ENCODE measurements around the gene ALG12.

The ALG12 gene

DNA sequence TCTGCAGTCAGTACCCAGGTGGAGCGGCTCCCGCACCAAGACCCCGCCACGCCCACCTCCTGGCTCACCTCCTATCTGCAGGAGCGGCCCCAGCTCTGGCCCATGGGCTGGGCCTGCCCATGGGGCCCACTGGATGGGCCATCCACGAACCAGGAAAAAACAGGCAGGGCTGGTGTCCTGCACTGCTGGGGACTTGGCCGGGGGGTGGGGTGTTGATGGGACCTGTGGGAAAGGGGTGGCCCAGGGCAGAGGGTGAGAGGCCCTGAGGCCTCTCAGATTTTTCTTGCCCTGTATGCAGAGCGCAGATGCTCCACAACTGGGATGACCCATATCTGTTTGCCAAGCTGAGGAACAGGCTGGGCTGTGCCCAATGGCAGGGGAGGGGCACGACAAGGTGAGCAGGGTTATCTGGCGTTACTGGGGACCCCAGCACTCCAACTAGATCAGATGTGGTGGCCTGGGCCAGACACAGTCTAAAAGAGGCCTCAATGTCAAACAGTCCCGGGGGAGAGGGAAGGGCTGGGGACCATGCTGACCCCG lies 39.7 kb upstream of the ALG12 start:
- DNase-seq: no peak

GRCh38 chr22:49956914-49957825 lies 38.9 kb upstream of the ALG12 start:
- DNase-seq: no peak

- DNase-seq: no peak
Observed at GRCh38 chr22:49956418-49956770, 38.2 kb upstream of the ALG12 start.

- DNase-seq: no peak
Observed at GRCh38 chr22:49955581-49956417, 37.6 kb upstream of the ALG12 start.

GRCh38 chr22:49954991-49955580 lies 36.8 kb upstream of the ALG12 start:
- no peak for DNase-seq

DNA sequence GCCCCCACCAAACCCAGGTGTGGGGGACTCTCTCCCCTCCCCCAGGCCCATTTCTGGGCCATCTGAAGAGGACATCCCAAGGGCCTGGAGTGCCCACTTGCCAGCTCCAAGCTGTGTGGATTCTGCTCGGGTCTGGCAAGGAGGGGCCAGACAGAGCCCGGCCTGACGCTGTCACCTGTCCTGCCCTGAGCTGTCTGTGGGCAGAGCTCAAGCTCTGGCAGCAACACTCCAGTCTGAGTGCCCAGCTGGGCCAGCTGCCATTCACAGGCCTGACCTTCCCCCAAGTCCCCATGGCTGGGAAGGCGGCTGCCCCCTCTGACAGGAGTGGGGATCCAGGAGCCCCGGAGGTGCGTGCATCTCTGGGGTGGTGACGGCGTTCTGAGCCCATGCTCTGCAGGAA lies 36.1 kb upstream of the ALG12 start:
- no peak for DNase-seq

DNA sequence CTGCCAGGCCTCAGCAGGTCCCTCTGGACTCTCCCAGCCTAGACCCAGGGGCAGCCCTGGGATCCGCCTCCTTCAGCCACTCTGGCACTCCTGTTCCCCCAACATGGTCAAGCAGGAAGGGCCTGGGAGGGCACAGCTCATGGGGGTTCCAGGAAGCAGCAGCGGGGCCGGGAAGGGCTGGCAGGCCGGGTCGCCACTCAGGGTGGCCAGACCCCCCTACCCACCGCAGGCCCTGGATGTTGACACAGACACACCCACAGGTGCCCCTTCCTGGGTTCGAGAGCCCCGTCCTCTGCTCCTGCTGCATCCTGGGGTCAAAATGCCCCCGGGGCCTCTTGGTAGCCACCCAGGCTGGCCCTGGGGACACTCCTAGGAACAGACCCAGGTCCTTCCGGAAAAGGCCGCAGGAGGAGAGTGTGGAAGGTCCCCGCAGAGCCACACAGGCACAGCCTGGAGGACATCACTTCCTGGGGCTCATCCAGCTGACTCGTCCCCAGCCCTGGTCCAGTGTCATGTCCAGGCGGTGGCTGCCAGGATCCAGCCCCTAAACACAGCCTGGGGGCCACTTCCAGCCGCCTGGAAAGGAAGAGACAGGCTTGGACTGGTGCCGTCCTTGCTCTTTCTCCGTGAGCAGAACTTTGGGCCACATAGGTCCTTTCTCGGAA lies 35.6 kb upstream of the ALG12 start:
- no peak for DNase-seq

DNA sequence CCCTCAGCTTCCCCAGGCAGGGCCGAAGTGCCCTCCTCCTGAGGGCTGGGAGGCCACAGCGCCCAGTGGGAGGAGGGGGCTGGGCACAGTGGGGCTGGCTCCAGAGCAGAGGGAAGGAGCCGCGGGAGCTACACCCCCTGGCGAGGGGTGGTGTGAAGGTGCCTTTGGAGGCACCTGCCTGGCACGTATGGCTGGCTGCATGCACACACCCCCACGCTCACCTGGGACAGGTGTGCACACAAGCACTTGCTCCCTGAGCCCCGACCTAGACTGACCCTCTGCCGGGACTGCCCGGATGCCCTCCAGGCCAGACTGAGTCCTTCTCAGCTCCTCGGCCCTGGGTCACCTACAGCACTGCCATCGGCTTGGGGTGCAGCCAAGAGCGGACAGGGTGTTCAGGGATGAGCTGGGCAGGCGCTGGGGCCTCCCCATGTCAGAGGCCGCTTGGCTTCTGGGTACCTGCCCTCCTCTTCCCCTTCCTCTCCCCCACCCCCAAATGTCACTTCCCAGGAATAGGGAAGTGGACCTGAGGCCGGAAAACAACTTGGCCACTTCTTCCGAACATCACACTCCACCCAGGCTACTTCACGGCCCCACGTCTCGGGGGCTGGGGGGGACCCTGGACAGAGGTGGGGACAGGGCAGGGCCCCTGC lies 34.9 kb upstream of the ALG12 start:
- no peak for DNase-seq

DNA sequence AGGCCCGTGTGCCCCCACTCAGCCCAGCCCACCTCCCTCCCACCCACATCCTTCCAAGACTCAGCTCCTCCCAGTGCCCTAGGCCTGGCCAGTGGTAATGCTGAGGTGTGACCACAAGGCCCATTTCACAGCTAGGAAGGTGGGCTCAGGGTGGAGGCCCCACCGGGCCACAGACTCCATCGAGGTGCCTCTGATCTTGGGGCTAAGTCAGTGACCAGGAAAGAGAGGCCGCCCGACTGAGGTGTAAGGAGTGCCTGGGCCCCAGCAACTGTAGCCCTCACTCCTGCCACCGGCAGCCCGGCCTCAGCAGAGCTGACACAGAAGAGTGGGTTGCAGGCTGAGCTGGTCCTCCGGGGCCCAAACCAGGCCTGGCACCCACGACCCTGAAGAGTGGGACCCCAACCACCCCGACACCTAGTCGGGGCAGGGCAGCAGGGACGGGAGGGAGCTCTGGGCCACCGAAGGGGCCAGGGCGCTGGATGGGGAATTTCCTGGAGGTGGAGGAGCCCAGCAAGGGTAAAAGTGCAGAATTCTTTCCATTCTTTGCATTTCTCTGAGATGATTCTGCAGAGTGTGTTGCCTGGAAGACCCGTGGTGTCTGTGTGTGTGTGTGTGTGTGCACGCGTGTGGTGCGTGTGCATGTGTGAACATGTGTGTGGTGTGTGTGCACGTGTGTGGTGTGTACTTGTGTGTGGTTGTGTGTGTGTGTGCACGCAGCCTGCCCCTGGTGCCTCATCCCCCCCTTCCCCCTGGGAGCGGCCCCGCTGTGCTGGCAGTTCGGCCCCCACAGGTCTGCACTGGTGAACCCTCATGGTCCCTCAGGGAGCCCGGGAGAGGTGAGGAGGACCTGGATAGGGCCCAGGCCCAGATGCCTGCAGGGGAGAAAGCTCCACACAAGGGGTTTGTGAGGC lies 34.0 kb upstream of the ALG12 start:
- no peak for DNase-seq

GRCh38 chr22:49951678-49951985 lies 33.4 kb upstream of the ALG12 start:
- no peak for DNase-seq

GRCh38 chr22:49951000-49951677 lies 32.9 kb upstream of the ALG12 start:
- no peak for DNase-seq

GRCh38 chr22:49950396-49950994 lies 32.3 kb upstream of the ALG12 start:
- DNase-seq: no peak

DNA sequence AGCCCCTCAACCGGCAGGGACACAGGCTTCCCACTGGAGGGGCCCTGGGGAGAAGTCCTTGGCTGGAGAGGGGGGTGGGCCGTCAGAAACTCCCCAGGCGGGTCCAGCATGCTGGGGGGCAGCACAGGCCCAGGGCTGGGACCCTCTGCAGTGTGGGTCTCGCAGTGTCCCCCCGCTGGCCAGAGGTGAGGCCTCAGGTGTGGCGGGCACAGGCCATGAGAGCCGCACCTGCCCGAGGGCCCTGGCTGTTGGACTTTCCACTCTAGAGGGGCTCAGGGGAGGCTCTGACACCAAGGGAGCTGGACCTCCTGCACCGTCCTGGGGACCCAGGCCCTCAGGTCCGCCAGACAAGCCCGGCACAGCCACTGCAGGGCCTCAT lies 31.7 kb upstream of the ALG12 start:
- no peak for DNase-seq

DNA sequence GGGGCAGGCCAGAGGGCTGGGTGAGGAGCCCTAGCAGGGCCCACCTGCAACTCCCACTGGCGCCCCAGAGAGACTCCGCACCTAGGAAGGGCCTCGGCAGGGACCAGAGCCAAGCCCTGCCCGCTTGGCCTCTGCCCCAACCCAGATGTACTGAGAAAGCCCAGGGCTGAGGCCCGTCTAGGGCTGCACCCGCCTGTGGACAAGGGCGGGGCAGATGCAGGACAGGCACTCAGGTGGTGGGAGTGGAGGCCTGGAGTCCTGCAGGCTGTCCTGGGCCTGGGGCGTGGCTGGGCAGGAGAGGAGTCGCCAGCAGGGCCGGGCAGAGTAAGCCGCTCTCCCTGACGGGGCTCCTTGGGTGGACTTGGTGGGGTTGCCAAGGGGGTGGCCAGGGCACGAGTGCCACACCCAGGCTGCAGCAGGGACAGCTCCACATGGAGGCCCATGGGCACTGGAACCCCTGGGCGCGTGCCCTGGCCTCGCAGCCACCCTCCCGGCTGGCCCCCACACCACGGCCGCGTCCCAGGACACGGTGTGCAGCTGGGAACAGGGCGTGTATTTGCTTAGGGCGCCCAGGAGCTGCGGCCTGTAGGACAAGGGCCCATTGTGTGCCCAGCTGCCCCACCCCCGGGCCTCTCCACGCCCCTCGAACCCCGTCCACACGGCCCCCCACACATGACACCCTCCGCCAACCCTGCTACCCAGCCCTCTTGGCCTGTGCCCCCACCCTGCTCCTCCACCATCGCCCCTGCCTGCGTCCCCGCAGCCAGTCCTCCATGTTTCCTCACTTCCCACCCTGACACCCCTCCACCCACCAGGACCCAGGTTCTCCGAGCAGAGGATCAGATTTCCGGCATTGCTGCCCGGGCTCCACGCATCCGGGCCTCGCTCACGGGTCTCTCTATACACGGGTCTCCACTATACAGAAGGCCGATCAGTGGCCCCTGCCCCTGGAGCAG lies 31.0 kb upstream of the ALG12 start:
- no peak for DNase-seq

- no peak for DNase-seq
Observed at GRCh38 chr22:49948116-49948957, 30.1 kb upstream of the ALG12 start.

DNA sequence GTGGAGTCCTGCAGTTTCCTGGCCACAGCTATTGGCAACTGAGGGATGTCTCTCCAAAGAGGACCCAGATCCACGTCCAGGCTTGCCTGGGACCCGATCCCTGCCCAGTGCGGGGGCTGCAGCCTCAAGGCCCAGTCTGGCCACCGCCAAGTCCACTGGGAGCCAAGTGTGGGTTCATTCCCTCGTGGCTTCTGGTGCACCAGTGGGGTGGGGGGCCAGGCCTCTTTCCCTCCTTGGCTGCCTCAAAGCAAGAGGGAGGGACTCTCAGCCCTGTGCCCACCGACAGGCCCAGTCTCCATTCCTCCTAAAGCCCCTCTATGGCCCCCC lies 29.0 kb upstream of the ALG12 start:
- no peak for DNase-seq

DNA sequence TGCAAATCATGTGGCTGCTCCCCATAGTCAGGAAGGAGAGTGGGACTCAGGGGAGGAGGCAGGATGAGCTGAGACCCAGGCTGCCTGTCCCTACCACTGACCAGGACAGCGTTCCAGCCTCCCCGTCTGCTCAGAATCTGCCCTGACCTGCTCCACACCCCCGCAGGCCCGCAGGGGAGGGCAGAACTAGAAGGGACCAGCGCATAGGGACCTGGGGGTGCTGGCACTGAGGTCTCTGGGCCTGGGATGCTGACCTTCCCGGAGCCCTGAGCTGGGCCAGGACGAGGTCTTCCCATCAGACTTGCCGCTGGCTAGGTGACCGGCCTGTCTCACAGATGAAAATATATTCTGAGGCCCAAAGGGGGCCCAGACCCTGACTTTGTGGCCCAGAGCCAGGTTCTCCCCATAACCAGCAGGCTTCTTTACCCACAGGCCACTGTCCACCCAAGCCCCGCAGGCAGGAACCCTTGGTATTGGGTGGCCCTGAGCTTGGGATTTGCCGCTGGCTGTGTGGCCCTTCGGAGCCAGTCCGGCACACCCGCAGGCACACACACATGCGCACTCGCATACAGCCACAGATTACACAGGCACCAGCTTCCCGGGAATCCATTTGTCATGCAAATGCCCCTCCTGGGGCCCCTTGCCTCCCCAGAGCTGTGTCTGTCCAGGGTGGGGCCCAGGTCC lies 28.5 kb upstream of the ALG12 start:
- DNase-seq: no peak
